ENCODE measurements around the gene CREBBP. TPM values are rescaled to one million over a fixed set of nuclear protein-coding genes. Genes with fewer than 3 reads are reported as not detected.
A peak's percentile ranks its signal among the peaks of the same experiment; 100 is the strongest.

CREBBP gene
- total RNA-seq, 1 experiment from 2014 or later, result 79.1 TPM

- H2BK12ac ChIP-seq (ENCODE audit: insufficient read length, low read depth, low read length), result no peak overlapping the region
- H4K91ac ChIP-seq (ENCODE audit: insufficient read length, low read depth, low read length), result no peak overlapping the region
- H3K4me2 ChIP-seq (ENCODE audit: insufficient read depth, insufficient read length, low read length), result no peak overlapping the region
- H3K79me2 ChIP-seq (ENCODE audit: insufficient read depth, low read length), result no peaks in the 10 kb centered on the region
- no CpG with 5 or more reads among the region's 8 CpGs for WGBS (ENCODE audit: extremely low coverage, insufficient read length, low lambda C conversion rate)
- H3K23me2 ChIP-seq (ENCODE audit: insufficient read length, low read depth, low read length, poor library complexity, severe bottlenecking), result no peaks in the 10 kb centered on the region
- H4K5ac ChIP-seq (ENCODE audit: insufficient read length, low read depth, low read length), result no peak overlapping the region
- no peak overlapping the region for H3K14ac ChIP-seq (ENCODE audit: insufficient read depth, low read length)
- H3K23ac ChIP-seq (ENCODE audit: insufficient read length, low read depth, low read length), result no peak overlapping the region
- no peak overlapping the region for H3K9ac ChIP-seq (ENCODE audit: extremely low read depth, insufficient read length, low read length)
- peaks cover 3% of the 10 kb centered on the region for H3K79me1 ChIP-seq (ENCODE audit: insufficient read depth, low read depth, low read length, poor library complexity, severe bottlenecking)
- no peak for DNase-seq
- no peak overlapping the region for H3K4ac ChIP-seq (ENCODE audit: low read depth, low read length)
- no peak overlapping the region for H3K4me3 Mint-ChIP-seq
- H3K18ac ChIP-seq (ENCODE audit: insufficient read length, low read depth, low read length), result no peak overlapping the region
- H3K36me3 Mint-ChIP-seq (ENCODE audit: insufficient read depth in 1 of 3, low read depth in 3 of 3), result peaks cover 54 to 90% (median 78%) of the 10 kb centered on the region in 3 experiments
- H4K8ac ChIP-seq (replicated peaks; ENCODE audit: insufficient read length, low read depth, low read length), result no peak overlapping the region
- no peaks in the 10 kb centered on the region; a peak in 2 of 5 replicates for H3K9me3 Mint-ChIP-seq
- no peak overlapping the region for H3K27ac ChIP-seq (ENCODE audit: insufficient read length, low read depth, low read length)
- peak overlapping the region in 2 of 3 experiments; percentile 30 to 82; a peak in 4 of 7 replicates for H3K27ac Mint-ChIP-seq
- no peaks in the 10 kb centered on the region for H3K27me3 ChIP-seq (ENCODE audit: insufficient read depth, low read length)
- H3K4me1 Mint-ChIP-seq, result peaks cover 8 to 11% of the 10 kb centered on the region in 2 experiments
- H2BK120ac ChIP-seq (ENCODE audit: low read depth, low read length, poor library complexity, severe bottlenecking), result no peak overlapping the region
- no peak overlapping the region for H2AFZ ChIP-seq (ENCODE audit: low read length)
- no peaks in the 10 kb centered on the region for H3K9me3 ChIP-seq (ENCODE audit: control insufficient read depth, low read depth, low read length)
- H2BK15ac ChIP-seq (ENCODE audit: low read depth, low read length), result no peak overlapping the region
- no peak overlapping the region for H3K56ac ChIP-seq (ENCODE audit: insufficient read length, low read depth, low read length)
- H3T11ph ChIP-seq (ENCODE audit: low read length), result no peak overlapping the region
- no peaks in the 10 kb centered on the region for H4K20me1 ChIP-seq (ENCODE audit: control insufficient read depth, insufficient read depth, insufficient read length)
- H3K27me3 Mint-ChIP-seq (ENCODE audit: low read depth), result no peaks in the 10 kb centered on the region; the same call in 1 of the 2 replicates
- TF ChIP-seq, protein P1, sequence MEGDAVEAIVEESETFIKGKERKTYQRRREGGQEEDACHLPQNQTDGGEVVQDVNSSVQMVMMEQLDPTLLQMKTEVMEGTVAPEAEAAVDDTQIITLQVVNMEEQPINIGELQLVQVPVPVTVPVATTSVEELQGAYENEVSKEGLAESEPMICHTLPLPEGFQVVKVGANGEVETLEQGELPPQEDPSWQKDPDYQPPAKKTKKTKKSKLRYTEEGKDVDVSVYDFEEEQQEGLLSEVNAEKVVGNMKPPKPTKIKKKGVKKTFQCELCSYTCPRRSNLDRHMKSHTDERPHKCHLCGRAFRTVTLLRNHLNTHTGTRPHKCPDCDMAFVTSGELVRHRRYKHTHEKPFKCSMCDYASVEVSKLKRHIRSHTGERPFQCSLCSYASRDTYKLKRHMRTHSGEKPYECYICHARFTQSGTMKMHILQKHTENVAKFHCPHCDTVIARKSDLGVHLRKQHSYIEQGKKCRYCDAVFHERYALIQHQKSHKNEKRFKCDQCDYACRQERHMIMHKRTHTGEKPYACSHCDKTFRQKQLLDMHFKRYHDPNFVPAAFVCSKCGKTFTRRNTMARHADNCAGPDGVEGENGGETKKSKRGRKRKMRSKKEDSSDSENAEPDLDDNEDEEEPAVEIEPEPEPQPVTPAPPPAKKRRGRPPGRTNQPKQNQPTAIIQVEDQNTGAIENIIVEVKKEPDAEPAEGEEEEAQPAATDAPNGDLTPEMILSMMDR (conservative IDR thresholded peaks at IDR 0.05), result no peak
- no peak overlapping the region for H2BK5ac ChIP-seq (ENCODE audit: insufficient read length, low read length)
- H2AK5ac ChIP-seq (ENCODE audit: insufficient read length, low read length), result no peak overlapping the region
- no peak overlapping the region for H2BK20ac ChIP-seq (ENCODE audit: low read depth, low read length, poor library complexity, severe bottlenecking)
- no peaks in the 10 kb centered on the region for H3K4me1 ChIP-seq (ENCODE audit: insufficient read depth, low read length)
Measured at GRCh38 chr16:3737181-3737580, 143.3 kb downstream of the CREBBP start.

Measured in H9 (cell line).